GM10266 (cell line): Measurements from ENCODE around the gene NPRL2.

Experiments used
- DNase-seq: peaks from one replicate; pipeline ENCODE4 v3.0.0; 2012; ENCODE audit errors: extremely low spot score
- TF ChIP-seq, protein P1 (sequence below): IDR thresholded peaks from 2 replicates; pipeline ENCODE4 v1.5.1; 2012; ENCODE audit warnings: mild to moderate bottlenecking, low read depth; ENCODE audit not compliant: control insufficient read depth, insufficient read depth; ENCODE audit errors: missing control alignments

Gene NPRL2

DNA sequence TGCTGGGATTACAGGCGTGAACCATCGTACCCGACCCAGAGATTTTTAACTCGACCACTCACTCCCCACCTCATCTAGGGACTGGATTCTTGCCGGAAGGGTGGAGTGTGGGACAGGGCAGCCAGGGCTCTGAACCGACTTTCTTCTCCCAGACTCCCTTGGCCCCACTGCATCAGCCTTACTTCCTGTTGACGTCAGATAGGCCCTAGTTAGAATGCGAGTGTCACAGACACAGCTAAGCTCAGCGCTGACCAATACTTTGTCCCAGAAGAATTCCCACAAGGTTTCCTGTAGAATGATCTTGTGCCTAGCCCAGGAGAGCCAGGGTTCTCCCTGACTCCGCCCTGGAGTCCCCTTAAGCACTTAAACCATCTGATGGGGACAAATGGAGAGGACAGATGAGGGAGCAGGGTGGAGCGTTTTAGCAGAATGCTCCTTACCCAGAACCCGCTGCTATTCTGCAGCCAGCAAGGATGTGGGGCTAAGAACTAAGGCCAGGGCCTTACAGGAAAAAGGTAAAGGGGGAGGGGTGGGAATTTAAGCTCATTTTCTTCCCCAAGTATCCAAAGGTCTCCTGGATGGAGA lies 16.7 kb downstream of the NPRL2 start:
- TF ChIP-seq, protein P1, sequence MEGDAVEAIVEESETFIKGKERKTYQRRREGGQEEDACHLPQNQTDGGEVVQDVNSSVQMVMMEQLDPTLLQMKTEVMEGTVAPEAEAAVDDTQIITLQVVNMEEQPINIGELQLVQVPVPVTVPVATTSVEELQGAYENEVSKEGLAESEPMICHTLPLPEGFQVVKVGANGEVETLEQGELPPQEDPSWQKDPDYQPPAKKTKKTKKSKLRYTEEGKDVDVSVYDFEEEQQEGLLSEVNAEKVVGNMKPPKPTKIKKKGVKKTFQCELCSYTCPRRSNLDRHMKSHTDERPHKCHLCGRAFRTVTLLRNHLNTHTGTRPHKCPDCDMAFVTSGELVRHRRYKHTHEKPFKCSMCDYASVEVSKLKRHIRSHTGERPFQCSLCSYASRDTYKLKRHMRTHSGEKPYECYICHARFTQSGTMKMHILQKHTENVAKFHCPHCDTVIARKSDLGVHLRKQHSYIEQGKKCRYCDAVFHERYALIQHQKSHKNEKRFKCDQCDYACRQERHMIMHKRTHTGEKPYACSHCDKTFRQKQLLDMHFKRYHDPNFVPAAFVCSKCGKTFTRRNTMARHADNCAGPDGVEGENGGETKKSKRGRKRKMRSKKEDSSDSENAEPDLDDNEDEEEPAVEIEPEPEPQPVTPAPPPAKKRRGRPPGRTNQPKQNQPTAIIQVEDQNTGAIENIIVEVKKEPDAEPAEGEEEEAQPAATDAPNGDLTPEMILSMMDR = no peak
- DNase-seq = no peak

GRCh38 chr3:50331364-50331907 lies 19.1 kb downstream of the NPRL2 start:
- TF ChIP-seq, protein P1 = no peak
- DNase-seq = no peak

- DNase-seq = no peak
- TF ChIP-seq, protein P1 = no peak
Observed at GRCh38 chr3:50330330-50330729, 20.2 kb downstream of the NPRL2 start.

GRCh38 chr3:50327943-50328691 lies 22.5 kb downstream of the NPRL2 start, which contains the start of gene TUSC2:
TUSC2 (minus strand) TSS chr3:50328223; CDS start chr3:50328099, 124 bp downstream.
- TF ChIP-seq, protein P1 = no peak
- peak; percentile 97 for DNase-seq

- no peak for DNase-seq
- TF ChIP-seq, protein P1 = no peak
Observed at GRCh38 chr3:50327129-50327528, 23.4 kb downstream of the NPRL2 start.

- no peak for DNase-seq
- TF ChIP-seq, protein P1 = no peak
Observed at GRCh38 chr3:50326182-50326541, 24.4 kb downstream of the NPRL2 start.
